ENCODE measurements around the gene MYH11. TPM values are rescaled to one million over a fixed set of nuclear protein-coding genes. Genes with fewer than 3 reads are reported as not detected.

Gene MYH11
- total RNA-seq, result 190 TPM

GRCh38 chr16:15856901-15857698 is at the start of gene MYH11:
Gene MYH11 (minus strand): TSS chr16:15857028. CDS start chr16:15838252, 18,776 bp downstream.

GRCh38 chr16:15888072-15888976 is 31.5 kb upstream of the MYH11 start, which contains the start of gene CEP20:
Gene CEP20 (minus strand): TSS chr16:15888603. CDS start chr16:15888585, 18 bp downstream.

Other genes with a start within 250 kb of the MYH11 start
- 47.2 TPM for gene MARF1, start 213.9 kb downstream of the MYH11 start, total RNA-seq
- gene NDE1, start 206.8 kb downstream of the MYH11 start, total RNA-seq, result 21.5 TPM
- gene CEP20, start 31.6 kb upstream of the MYH11 start, total RNA-seq, result 51.2 TPM
- gene ABCC1, start 92.6 kb upstream of the MYH11 start, total RNA-seq, result 36.1 TPM

Measured in camera-type eye (tissue), 1 donor.